Progenitor cell of endocrine pancreas (in vitro differentiated cells): ENCODE data around the gene LPCAT3. TPM values are rescaled to one million over a fixed set of nuclear protein-coding genes. Genes with fewer than 3 reads are reported as not detected.

ENCODE experiments used
- DNase-seq: peaks from one replicate; pipeline ENCODE4 v3.0.0; 2021; ENCODE audit warnings: low spot score; ENCODE audit not compliant: unreplicated experiment
- H3K27ac Mint-ChIP-seq: 2 replicates; pipeline ENCODE4 v1.8.0; 2021; ENCODE audit warnings: mild to moderate bottlenecking, moderate library complexity, mixed read lengths
- H3K27me3 Mint-ChIP-seq: 2 replicates; pipeline ENCODE4 v1.8.0; 2021; ENCODE audit warnings: mixed read lengths
- H3K36me3 Mint-ChIP-seq: 2 replicates; pipeline ENCODE4 v1.8.0; 2022; ENCODE audit warnings: mixed read lengths; ENCODE audit not compliant: insufficient read depth
- H3K4me1 Mint-ChIP-seq: 2 replicates; pipeline ENCODE4 v1.8.0; 2021; ENCODE audit warnings: low read depth, mixed read lengths
- H3K4me3 Mint-ChIP-seq: 2 replicates; pipeline ENCODE4 v1.8.0; 2021; ENCODE audit warnings: low read depth, mild to moderate bottlenecking, moderate library complexity, mixed read lengths
- H3K9me3 Mint-ChIP-seq: 2 replicates; pipeline ENCODE4 v1.8.0; 2021; ENCODE audit warnings: low read depth, mixed read lengths
- CTCF ChIP-seq: fragments of 200-600 bp; sonication (generic); IDR thresholded peaks from one replicate; pipeline ENCODE4 v1.5.0; 2021; ENCODE audit warnings: antibody characterized with exemption, mild to moderate bottlenecking; ENCODE audit not compliant: unreplicated experiment
- total RNA-seq: library from RNA; stranded (reverse); gene quantifications from 2 replicates; pipeline ENCODE4 v1.2.1, GENCODE V29; 2021

LPCAT3 gene
- total RNA-seq, 1 donor from 2014 or later, result 81.8 TPM

GRCh38 chr12:6943389-6943721, 74.9 kb downstream of the LPCAT3 start:
- peak; percentile 69 for DNase-seq
- no peaks in the 10 kb centered on the region for H3K9me3 Mint-ChIP-seq
- H3K27me3 Mint-ChIP-seq, result no peaks in the 10 kb centered on the region
- TF ChIP-seq CTCF, result no peak
- H3K4me1 Mint-ChIP-seq, result peaks cover 40% of the 10 kb centered on the region
- peak overlapping the region; percentile 86 for H3K4me3 Mint-ChIP-seq
- peaks cover 19% of the 10 kb centered on the region for H3K36me3 Mint-ChIP-seq
- H3K27ac Mint-ChIP-seq, result peak overlapping the region; percentile 100

- no peak for TF ChIP-seq CTCF
- no peaks in the 10 kb centered on the region for H3K27me3 Mint-ChIP-seq
Measured at GRCh38 chr12:6942331-6942665, 76.0 kb downstream of the LPCAT3 start.

GRCh38 chr12:6941782-6942181, 76.5 kb downstream of the LPCAT3 start:
- peaks cover 22% of the 10 kb centered on the region for H3K36me3 Mint-ChIP-seq
- no peaks in the 10 kb centered on the region for H3K27me3 Mint-ChIP-seq
- peaks cover 42% of the 10 kb centered on the region for H3K4me1 Mint-ChIP-seq
- DNase-seq, result no peak
- no peak overlapping the region for H3K4me3 Mint-ChIP-seq
- no peaks in the 10 kb centered on the region for H3K9me3 Mint-ChIP-seq
- H3K27ac Mint-ChIP-seq, result no peak overlapping the region
- TF ChIP-seq CTCF, result no peak

More at GRCh38 chr12:6942331-6942665, 76.0 kb downstream of the LPCAT3 start:
- no peak overlapping the region for H3K4me3 Mint-ChIP-seq
- no peak for DNase-seq
- H3K4me1 Mint-ChIP-seq, result peaks cover 44% of the 10 kb centered on the region
- H3K27ac Mint-ChIP-seq, result peak overlapping the region; percentile 100
- H3K9me3 Mint-ChIP-seq, result no peaks in the 10 kb centered on the region
- peaks cover 21% of the 10 kb centered on the region for H3K36me3 Mint-ChIP-seq

- Mint-ChIP-seq H3K4me1 (peaks cover 43% of the 10 kb centered on the region), H3K36me3 (peaks cover 26% of the 10 kb centered on the region), H3K9me3 (no peaks in the 10 kb centered on the region), H3K27me3 (no peaks in the 10 kb centered on the region), H3K4me3 (no peak overlapping the region), H3K27ac (peak overlapping the region; percentile 78)
- DNase-seq, result no peak
- no peak for TF ChIP-seq CTCF
Measured at GRCh38 chr12:6941267-6941666, 77.0 kb downstream of the LPCAT3 start.

GRCh38 chr12:6939191-6939540, 79.1 kb downstream of the LPCAT3 start:
- H3K36me3 Mint-ChIP-seq, result peaks cover 45% of the 10 kb centered on the region
- H3K4me3 Mint-ChIP-seq, result peak overlapping the region; percentile 5
- H3K4me1 Mint-ChIP-seq, result peaks cover 27% of the 10 kb centered on the region
- DNase-seq, result no peak
- H3K27me3 Mint-ChIP-seq, result no peaks in the 10 kb centered on the region
- H3K9me3 Mint-ChIP-seq, result no peaks in the 10 kb centered on the region
- TF ChIP-seq CTCF, result no peak
- H3K27ac Mint-ChIP-seq, result peak overlapping the region; percentile 56
